ENCODE results near the gene VGLL2. TPM values are rescaled to one million over a fixed set of nuclear protein-coding genes. Genes with fewer than 3 reads are reported as not detected.

Gene VGLL2
- total RNA-seq, 1 donor from 2014 or later = not detected

DNA sequence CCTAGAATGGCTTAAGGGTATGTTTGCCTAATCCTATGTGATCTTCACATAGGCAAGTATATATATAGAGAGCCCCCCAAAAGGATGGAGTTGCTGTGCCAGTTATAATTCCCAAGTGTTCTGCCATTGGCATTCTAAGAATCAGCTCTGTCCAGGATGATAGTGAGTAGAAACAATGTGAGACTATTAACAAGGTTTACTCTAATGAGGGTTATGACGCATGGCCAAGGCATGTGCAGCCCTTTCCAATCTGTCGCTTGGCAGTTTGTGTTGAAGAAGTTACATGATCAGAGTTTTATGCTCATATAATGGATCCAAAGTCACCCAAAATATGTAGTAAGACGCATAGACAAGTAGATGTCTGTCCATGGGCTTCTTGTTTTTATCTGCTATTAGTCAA, 33.6 kb downstream of the VGLL2 start:
- H3K27me3 ChIP-seq (ENCODE audit: control insufficient read depth, insufficient read depth, low read length) = no peaks in the 10 kb centered on the region
- no peak overlapping the region for H3K4me3 ChIP-seq (ENCODE audit: low read depth, low read length)
- TF ChIP-seq, protein P1, sequence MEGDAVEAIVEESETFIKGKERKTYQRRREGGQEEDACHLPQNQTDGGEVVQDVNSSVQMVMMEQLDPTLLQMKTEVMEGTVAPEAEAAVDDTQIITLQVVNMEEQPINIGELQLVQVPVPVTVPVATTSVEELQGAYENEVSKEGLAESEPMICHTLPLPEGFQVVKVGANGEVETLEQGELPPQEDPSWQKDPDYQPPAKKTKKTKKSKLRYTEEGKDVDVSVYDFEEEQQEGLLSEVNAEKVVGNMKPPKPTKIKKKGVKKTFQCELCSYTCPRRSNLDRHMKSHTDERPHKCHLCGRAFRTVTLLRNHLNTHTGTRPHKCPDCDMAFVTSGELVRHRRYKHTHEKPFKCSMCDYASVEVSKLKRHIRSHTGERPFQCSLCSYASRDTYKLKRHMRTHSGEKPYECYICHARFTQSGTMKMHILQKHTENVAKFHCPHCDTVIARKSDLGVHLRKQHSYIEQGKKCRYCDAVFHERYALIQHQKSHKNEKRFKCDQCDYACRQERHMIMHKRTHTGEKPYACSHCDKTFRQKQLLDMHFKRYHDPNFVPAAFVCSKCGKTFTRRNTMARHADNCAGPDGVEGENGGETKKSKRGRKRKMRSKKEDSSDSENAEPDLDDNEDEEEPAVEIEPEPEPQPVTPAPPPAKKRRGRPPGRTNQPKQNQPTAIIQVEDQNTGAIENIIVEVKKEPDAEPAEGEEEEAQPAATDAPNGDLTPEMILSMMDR (IDR thresholded peaks at IDR 0.05; ENCODE audit: insufficient read depth, low read length, poor library complexity, severe bottlenecking) = no peak
- H3K36me3 ChIP-seq (ENCODE audit: control insufficient read depth, insufficient read depth, low read length) = no peaks in the 10 kb centered on the region
- DNase-seq (ENCODE audit: low read depth) = no peak

DNA sequence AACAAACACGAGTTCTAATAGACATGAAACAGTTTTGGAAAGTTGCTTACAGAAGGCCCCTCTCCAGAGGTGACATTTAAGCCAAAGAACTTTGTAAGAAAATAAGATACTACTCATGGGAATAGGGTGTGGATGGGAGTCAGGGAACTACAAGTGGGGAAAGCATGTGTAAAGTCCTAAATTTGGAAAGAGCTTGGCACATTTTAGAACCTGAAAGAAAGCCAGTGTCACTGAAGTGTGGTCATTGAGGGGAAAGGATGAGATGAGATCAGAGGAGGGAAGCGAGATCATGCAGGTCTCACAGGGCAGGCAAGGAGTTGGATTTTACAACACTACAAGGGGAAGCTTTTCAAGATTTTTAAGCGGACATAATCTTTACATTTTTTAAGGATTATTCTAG, 38.0 kb downstream of the VGLL2 start:
- no peak overlapping the region for H3K4me3 ChIP-seq (ENCODE audit: low read depth, low read length)
- TF ChIP-seq, protein P1 (IDR thresholded peaks at IDR 0.05; ENCODE audit: insufficient read depth, low read length, poor library complexity, severe bottlenecking) = no peak
- H3K27me3 ChIP-seq (ENCODE audit: control insufficient read depth, insufficient read depth, low read length) = no peaks in the 10 kb centered on the region
- no peaks in the 10 kb centered on the region for H3K36me3 ChIP-seq (ENCODE audit: control insufficient read depth, insufficient read depth, low read length)
- no peak for DNase-seq (ENCODE audit: low read depth)

DNA sequence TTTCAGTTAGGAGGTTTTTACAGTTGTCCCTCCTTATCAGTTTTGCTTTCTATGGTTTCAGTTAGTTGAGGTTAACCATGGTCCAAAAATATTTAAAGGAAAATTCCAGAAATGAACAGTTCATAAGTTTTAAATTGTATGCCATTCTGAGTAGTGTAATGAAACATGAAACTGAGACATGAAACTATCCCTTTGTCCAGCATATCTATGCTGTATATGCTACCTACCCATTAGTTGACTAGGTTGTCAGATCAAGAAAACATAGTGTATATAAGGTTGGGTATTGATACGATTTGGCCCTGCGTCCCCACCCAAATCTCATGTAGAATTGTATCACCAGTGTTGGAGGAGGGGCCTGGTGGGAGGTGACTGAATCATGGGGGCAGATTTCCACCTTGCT, 39.1 kb downstream of the VGLL2 start:
- no peak overlapping the region for H3K4me3 ChIP-seq (ENCODE audit: low read depth, low read length)
- no peaks in the 10 kb centered on the region for H3K27me3 ChIP-seq (ENCODE audit: control insufficient read depth, insufficient read depth, low read length)
- TF ChIP-seq, protein P1 (IDR thresholded peaks at IDR 0.05; ENCODE audit: insufficient read depth, low read length, poor library complexity, severe bottlenecking) = no peak
- DNase-seq (ENCODE audit: low read depth) = no peak
- H3K36me3 ChIP-seq (ENCODE audit: control insufficient read depth, insufficient read depth, low read length) = no peaks in the 10 kb centered on the region

DNA sequence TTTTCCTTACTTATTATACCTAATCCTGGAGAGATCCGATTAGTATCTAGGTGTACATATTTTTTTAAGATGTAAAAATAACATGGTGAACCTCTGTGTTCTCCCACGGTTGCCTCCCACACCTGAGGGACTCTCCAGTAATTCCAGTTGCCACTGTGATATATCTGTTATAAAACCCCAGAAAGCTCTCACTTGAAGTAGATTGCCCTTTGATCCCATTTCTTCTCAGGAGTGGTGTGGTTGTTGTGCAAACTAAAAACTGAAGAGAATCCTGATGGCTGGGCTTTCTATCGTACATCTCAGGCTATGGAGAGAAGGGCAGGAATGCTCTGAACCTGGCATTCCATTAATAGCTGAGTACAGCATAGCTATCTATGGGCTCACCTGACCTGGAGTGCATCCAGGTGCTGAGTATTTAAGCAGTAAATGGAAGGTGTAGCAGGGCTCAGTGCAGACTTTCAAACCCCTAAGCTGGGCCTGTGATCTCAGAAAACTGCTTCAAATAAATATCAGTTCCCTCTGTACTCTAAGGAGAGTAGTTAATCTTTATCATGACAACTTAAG, 41.0 kb downstream of the VGLL2 start:
- TF ChIP-seq, protein P1 (IDR thresholded peaks at IDR 0.05; ENCODE audit: insufficient read depth, low read length, poor library complexity, severe bottlenecking) = no peak
- Histone ChIP-seq H3K36me3 (ENCODE audit: control insufficient read depth, insufficient read depth, low read length) (no peaks in the 10 kb centered on the region), H3K4me3 (ENCODE audit: low read depth, low read length) (no peak overlapping the region), H3K27me3 (ENCODE audit: control insufficient read depth, insufficient read depth, low read length) (no peaks in the 10 kb centered on the region)
- DNase-seq (ENCODE audit: low read depth) = no peak

DNA sequence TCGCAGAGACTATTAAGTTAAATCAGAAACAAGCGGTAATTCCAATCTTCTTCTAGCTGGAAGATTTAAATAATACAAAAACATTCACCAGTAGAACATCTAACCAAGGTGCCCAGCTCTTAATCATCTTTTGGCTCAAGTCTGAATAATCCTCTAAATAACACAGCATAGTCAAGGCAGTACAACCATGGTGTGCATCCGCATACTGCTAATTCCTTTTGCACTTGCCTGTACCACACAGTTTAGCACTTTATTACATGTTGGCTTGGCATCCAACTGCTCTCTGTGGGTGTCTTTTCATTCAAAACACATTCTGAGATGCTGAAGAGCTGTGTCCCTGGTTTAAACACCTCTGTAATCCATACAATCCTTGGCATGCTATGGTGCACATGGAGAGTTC, 42.3 kb downstream of the VGLL2 start:
- DNase-seq (ENCODE audit: low read depth) = no peak
- TF ChIP-seq, protein P1 (IDR thresholded peaks at IDR 0.05; ENCODE audit: insufficient read depth, low read length, poor library complexity, severe bottlenecking) = no peak
- H3K36me3 ChIP-seq (ENCODE audit: control insufficient read depth, insufficient read depth, low read length) = no peaks in the 10 kb centered on the region
- no peaks in the 10 kb centered on the region for H3K27me3 ChIP-seq (ENCODE audit: control insufficient read depth, insufficient read depth, low read length)
- H3K4me3 ChIP-seq (ENCODE audit: low read depth, low read length) = no peak overlapping the region

DNA sequence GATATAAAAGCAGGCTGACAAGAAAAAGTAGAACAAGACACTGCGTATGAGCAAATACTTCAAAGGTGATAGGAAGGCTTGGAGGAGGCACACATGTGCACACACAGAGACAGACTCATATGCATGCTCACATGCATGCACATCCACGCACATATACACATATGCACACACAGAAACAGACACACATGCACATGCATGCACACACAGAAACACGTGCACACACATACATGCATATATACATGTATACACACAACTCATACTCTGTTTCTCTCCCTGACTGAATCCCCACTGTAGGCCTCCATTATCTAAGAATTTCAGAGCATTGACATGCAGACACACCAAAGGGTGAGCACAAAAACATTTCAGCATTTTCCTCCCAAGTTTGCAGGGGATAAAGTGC, 43.7 kb downstream of the VGLL2 start:
- DNase-seq (ENCODE audit: low read depth) = no peak
- H3K36me3 ChIP-seq (ENCODE audit: control insufficient read depth, insufficient read depth, low read length) = no peaks in the 10 kb centered on the region
- TF ChIP-seq, protein P1 (IDR thresholded peaks at IDR 0.05; ENCODE audit: insufficient read depth, low read length, poor library complexity, severe bottlenecking) = no peak
- no peaks in the 10 kb centered on the region for H3K27me3 ChIP-seq (ENCODE audit: control insufficient read depth, insufficient read depth, low read length)
- H3K4me3 ChIP-seq (ENCODE audit: low read depth, low read length) = no peak overlapping the region

Measured in kidney epithelial cell (primary cell).